AG09309 (cell line): Measurements from ENCODE around the gene PLGRKT.
"Not testable (repeated sequence)": the region's sequence is repeated elsewhere in the genome, so short reads cannot be mapped to it uniquely, and the experiment has no call there.

ENCODE experiments used
- DNase-seq: peaks from one replicate; pipeline ENCODE4 v3.0.0-alpha.2; 2010; ENCODE audit warnings: low read depth
- H3K4me3 ChIP-seq: 2 replicates; pipeline ENCODE4 v1.5.1; 2011; ENCODE audit warnings: mild to moderate bottlenecking, low read depth, low read length, moderate library complexity; ENCODE audit not compliant: control insufficient read depth
- CTCF ChIP-seq: IDR thresholded peaks from 2 replicates; pipeline ENCODE4 v1.5.1; 2011; ENCODE audit warnings: mild to moderate bottlenecking, low read depth, low read length, inconsistent platforms; ENCODE audit not compliant: insufficient read depth, control insufficient read depth; ENCODE audit errors: missing control alignments

The PLGRKT gene

GRCh38 chr9:5395428-5395827 is 42.3 kb downstream of the PLGRKT start:
- no peak for DNase-seq
- no peak for TF ChIP-seq CTCF
- no peak overlapping the region for H3K4me3 ChIP-seq

DNA sequence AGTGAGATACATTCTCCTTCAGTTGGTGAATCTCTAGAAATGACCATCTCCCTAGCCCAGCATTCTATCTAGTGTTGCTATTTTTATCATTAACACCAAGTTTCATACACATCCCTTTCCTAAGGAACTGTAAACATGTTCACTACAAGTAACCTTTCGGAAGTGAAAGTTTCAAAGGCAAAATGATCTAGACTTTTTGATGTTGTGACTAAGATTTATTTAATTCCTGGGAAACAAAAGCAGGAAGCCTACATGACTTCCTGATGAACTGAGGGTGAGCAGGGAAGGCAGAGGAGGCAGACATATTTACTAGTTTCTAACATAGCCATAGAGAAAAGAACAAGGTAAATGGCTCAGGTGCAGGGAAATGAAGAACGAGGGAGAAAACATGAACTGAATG is 43.7 kb downstream of the PLGRKT start:
- H3K4me3 ChIP-seq, DNase-seq: not testable (repeated sequence)

DNA sequence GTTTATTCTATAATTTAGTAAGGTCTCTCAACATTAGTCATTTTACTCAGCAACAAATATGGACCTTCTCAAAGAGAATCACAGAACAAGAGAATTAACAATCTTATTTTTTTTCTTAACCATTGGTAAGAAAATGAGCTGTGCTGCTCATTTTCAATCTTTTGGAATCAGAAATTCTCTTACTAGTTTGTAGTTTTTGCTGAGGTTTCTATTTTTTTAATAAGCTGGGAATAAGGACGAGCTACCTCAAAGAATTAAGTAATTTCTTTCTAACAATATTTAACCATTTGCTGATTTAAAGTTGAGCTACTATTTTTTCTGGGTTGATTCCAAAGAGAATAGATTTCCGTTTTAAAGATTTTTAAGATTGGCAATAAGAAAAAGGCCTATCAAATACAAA is 44.2 kb downstream of the PLGRKT start:
- TF ChIP-seq CTCF = no peak
- no peak for DNase-seq
- no peak overlapping the region for H3K4me3 ChIP-seq

DNA sequence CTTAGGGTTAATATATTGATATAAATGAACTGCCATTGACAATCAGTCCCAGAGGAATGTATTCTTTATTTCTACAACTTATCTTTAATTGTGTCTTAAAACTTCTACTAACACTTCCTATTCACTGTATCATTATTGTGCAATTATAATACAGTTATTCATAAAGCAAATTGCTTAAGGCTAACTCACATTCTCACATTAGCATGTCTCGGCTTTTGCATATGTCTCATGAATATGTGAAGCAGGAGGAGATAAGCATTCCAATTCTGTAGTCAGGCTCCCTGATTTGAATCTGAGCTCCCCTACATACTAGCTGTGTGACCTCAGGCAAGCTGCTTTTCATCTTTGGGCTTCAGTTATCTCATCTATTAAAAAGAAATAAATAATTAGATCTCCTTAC is 45.4 kb downstream of the PLGRKT start:
- DNase-seq = no peak
- H3K4me3 ChIP-seq = no peak overlapping the region
- TF ChIP-seq CTCF = no peak

DNA sequence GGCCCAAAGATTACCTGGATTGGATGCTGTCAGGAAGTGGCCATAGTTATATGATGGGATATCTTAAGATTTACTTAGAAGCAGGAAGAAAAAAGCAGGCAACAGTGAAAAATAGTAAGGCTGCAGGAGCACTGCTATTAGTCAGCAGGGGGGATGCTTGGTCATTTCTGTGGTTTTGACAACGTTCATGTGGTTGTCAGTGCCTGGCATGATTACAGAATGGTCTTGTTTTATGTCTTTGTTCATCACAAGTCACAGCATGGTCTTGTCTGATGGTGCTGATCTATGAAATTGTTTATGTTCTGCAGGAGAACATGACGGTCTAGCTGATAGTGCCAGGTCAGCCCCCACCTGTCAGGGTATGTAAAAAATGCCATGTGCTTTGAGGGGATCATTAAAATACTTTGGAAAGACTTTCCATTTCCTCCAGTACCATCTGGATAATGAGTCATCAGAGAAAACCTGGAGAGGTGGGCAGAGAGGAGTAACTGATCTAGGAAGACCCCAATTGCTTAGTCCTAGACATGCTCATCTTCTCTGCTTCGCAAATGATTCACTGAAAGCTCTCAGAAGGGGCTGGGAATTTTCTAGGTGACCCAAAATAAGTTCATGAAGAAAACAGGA is 48.5 kb downstream of the PLGRKT start:
- H3K4me3 ChIP-seq = no peak overlapping the region
- peak; percentile 53 for DNase-seq
- no peak for TF ChIP-seq CTCF

GRCh38 chr9:5388026-5388819 is 49.5 kb downstream of the PLGRKT start:
- no peak overlapping the region for H3K4me3 ChIP-seq
- no peak for TF ChIP-seq CTCF
- DNase-seq = no peak

GRCh38 chr9:5384436-5384835 is 53.3 kb downstream of the PLGRKT start:
- TF ChIP-seq CTCF = no peak
- DNase-seq = no peak
- no peak overlapping the region for H3K4me3 ChIP-seq
